ENCODE measurements around the gene PDZD8. TPM values are rescaled to one million over a fixed set of nuclear protein-coding genes. Genes with fewer than 3 reads are reported as not detected.

Gene PDZD8
- total RNA-seq, 1 donor from 2014 or later: 24.5 TPM

GRCh38 chr10:117266400-117266799 is 108.8 kb downstream of the PDZD8 start:
- no peak overlapping the region for H3K4me3 Mint-ChIP-seq
- intact Hi-C loops (cut with micrococcal nuclease): no loop called here
- DNase-seq (ENCODE audit: low spot score): no peak
- no peaks in the 10 kb centered on the region for H3K9me3 Mint-ChIP-seq
- H3K4me1 Mint-ChIP-seq (ENCODE audit: low read depth): no peaks in the 10 kb centered on the region
- peaks cover 3% of the 10 kb centered on the region for H3K27me3 Mint-ChIP-seq (ENCODE audit: insufficient read depth)
- no peaks in the 10 kb centered on the region for H3K36me3 Mint-ChIP-seq (ENCODE audit: low read depth)
- H3K27ac Mint-ChIP-seq: no peak overlapping the region

- Mint-ChIP-seq H3K4me3 (no peak overlapping the region), H3K27me3 (ENCODE audit: insufficient read depth) (peaks cover 4% of the 10 kb centered on the region)
- DNase-seq (ENCODE audit: low spot score): no peak
These were observed 110.5 kb downstream of the PDZD8 start for GRCh38 chr10:117264782-117265181.

GRCh38 chr10:117262903-117263293 is 112.3 kb downstream of the PDZD8 start:
- Mint-ChIP-seq H3K4me1 (ENCODE audit: low read depth) (peaks cover 16% of the 10 kb centered on the region), H3K36me3 (ENCODE audit: low read depth) (no peaks in the 10 kb centered on the region), H3K4me3 (no peak overlapping the region), H3K27ac (no peak overlapping the region), H3K9me3 (no peaks in the 10 kb centered on the region), H3K27me3 (ENCODE audit: insufficient read depth) (peaks cover 8% of the 10 kb centered on the region)
- intact Hi-C loops (cut with micrococcal nuclease): no loop called here
- no peak for DNase-seq (ENCODE audit: low spot score)

More at GRCh38 chr10:117264782-117265181, 110.5 kb downstream of the PDZD8 start:
- Mint-ChIP-seq H3K4me1 (ENCODE audit: low read depth) (peaks cover 8% of the 10 kb centered on the region), H3K9me3 (no peaks in the 10 kb centered on the region), H3K36me3 (ENCODE audit: low read depth) (no peaks in the 10 kb centered on the region), H3K27ac (no peak overlapping the region)
- intact Hi-C loops (cut with micrococcal nuclease): no loop called here

- peaks cover 8% of the 10 kb centered on the region for H3K27me3 Mint-ChIP-seq (ENCODE audit: insufficient read depth)
- no peak overlapping the region for H3K27ac Mint-ChIP-seq
- no peak overlapping the region for H3K4me3 Mint-ChIP-seq
- H3K36me3 Mint-ChIP-seq (ENCODE audit: low read depth): no peaks in the 10 kb centered on the region
- H3K4me1 Mint-ChIP-seq (ENCODE audit: low read depth): peaks cover 16% of the 10 kb centered on the region
- H3K9me3 Mint-ChIP-seq: no peaks in the 10 kb centered on the region
- DNase-seq (ENCODE audit: low spot score): no peak
- intact Hi-C loops (cut with micrococcal nuclease): no loop called here
These were observed 112.8 kb downstream of the PDZD8 start for GRCh38 chr10:117262291-117262902.

GRCh38 chr10:117261501-117261900 is 113.7 kb downstream of the PDZD8 start:
- Mint-ChIP-seq H3K9me3 (no peaks in the 10 kb centered on the region), H3K36me3 (ENCODE audit: low read depth) (no peaks in the 10 kb centered on the region), H3K4me1 (ENCODE audit: low read depth) (peaks cover 16% of the 10 kb centered on the region), H3K27me3 (ENCODE audit: insufficient read depth) (peaks cover 8% of the 10 kb centered on the region), H3K4me3 (no peak overlapping the region), H3K27ac (no peak overlapping the region)
- DNase-seq (ENCODE audit: low spot score): no peak
- intact Hi-C loops (cut with micrococcal nuclease): no loop called here

GRCh38 chr10:117260084-117260483 is 115.2 kb downstream of the PDZD8 start:
- Mint-ChIP-seq H3K4me1 (ENCODE audit: low read depth) (peaks cover 16% of the 10 kb centered on the region), H3K27ac (peak overlapping the region; percentile 57), H3K36me3 (ENCODE audit: low read depth) (no peaks in the 10 kb centered on the region), H3K27me3 (ENCODE audit: insufficient read depth) (peaks cover 8% of the 10 kb centered on the region), H3K4me3 (no peak overlapping the region), H3K9me3 (no peaks in the 10 kb centered on the region)
- intact Hi-C loops (cut with micrococcal nuclease): no loop called here
- no peak for DNase-seq (ENCODE audit: low spot score)

- Mint-ChIP-seq H3K27me3 (ENCODE audit: insufficient read depth) (peaks cover 8% of the 10 kb centered on the region), H3K36me3 (ENCODE audit: low read depth) (no peaks in the 10 kb centered on the region), H3K4me3 (no peak overlapping the region), H3K9me3 (no peaks in the 10 kb centered on the region), H3K4me1 (ENCODE audit: low read depth) (peaks cover 16% of the 10 kb centered on the region), H3K27ac (no peak overlapping the region)
- no peak for DNase-seq (ENCODE audit: low spot score)
- intact Hi-C loops (cut with micrococcal nuclease): no loop called here
These were observed 116.0 kb downstream of the PDZD8 start for GRCh38 chr10:117259279-117259678.

- no peak overlapping the region for H3K27ac Mint-ChIP-seq
- peaks cover 16% of the 10 kb centered on the region for H3K4me1 Mint-ChIP-seq (ENCODE audit: low read depth)
- H3K27me3 Mint-ChIP-seq (ENCODE audit: insufficient read depth): peaks cover 6% of the 10 kb centered on the region
- intact Hi-C loops (cut with micrococcal nuclease): no loop called here
- no peak overlapping the region for H3K4me3 Mint-ChIP-seq
- no peak for DNase-seq (ENCODE audit: low spot score)
- H3K36me3 Mint-ChIP-seq (ENCODE audit: low read depth): no peaks in the 10 kb centered on the region
- H3K9me3 Mint-ChIP-seq: no peaks in the 10 kb centered on the region
These were observed 117.5 kb downstream of the PDZD8 start for GRCh38 chr10:117257721-117258120.

GRCh38 chr10:117256910-117257309 is 118.3 kb downstream of the PDZD8 start:
- Mint-ChIP-seq H3K36me3 (ENCODE audit: low read depth) (no peaks in the 10 kb centered on the region), H3K27ac (no peak overlapping the region)
- intact Hi-C loops (cut with micrococcal nuclease): no loop called here

GRCh38 chr10:117255835-117256460 is 119.3 kb downstream of the PDZD8 start:
- Mint-ChIP-seq H3K27ac (no peak overlapping the region), H3K4me3 (no peak overlapping the region), H3K9me3 (no peaks in the 10 kb centered on the region), H3K4me1 (ENCODE audit: low read depth) (peaks cover 16% of the 10 kb centered on the region), H3K27me3 (ENCODE audit: insufficient read depth) (peaks cover 8% of the 10 kb centered on the region), H3K36me3 (ENCODE audit: low read depth) (no peaks in the 10 kb centered on the region)
- no peak for DNase-seq (ENCODE audit: low spot score)
- intact Hi-C loops (cut with micrococcal nuclease): no loop called here

More at GRCh38 chr10:117256910-117257309, 118.3 kb downstream of the PDZD8 start:
- no peak for DNase-seq (ENCODE audit: low spot score)
- Mint-ChIP-seq H3K9me3 (no peaks in the 10 kb centered on the region), H3K4me1 (ENCODE audit: low read depth) (peaks cover 16% of the 10 kb centered on the region), H3K4me3 (no peak overlapping the region), H3K27me3 (ENCODE audit: insufficient read depth) (peaks cover 5% of the 10 kb centered on the region)

GRCh38 chr10:117254774-117255735 is 120.2 kb downstream of the PDZD8 start:
- intact Hi-C loops (cut with micrococcal nuclease): no loop called here
- H3K27me3 Mint-ChIP-seq (ENCODE audit: insufficient read depth): peaks cover 11% of the 10 kb centered on the region
- H3K9me3 Mint-ChIP-seq: no peaks in the 10 kb centered on the region
- H3K4me1 Mint-ChIP-seq (ENCODE audit: low read depth): peaks cover 12% of the 10 kb centered on the region
- H3K27ac Mint-ChIP-seq: no peak overlapping the region
- no peak for DNase-seq (ENCODE audit: low spot score)
- no peaks in the 10 kb centered on the region for H3K36me3 Mint-ChIP-seq (ENCODE audit: low read depth)
- H3K4me3 Mint-ChIP-seq: no peak overlapping the region

- intact Hi-C loops (cut with micrococcal nuclease): no loop called here
- no peak for DNase-seq (ENCODE audit: low spot score)
- Mint-ChIP-seq H3K4me3 (no peak overlapping the region), H3K36me3 (ENCODE audit: low read depth) (no peaks in the 10 kb centered on the region), H3K9me3 (no peaks in the 10 kb centered on the region), H3K27me3 (ENCODE audit: insufficient read depth) (peaks cover 10% of the 10 kb centered on the region), H3K27ac (no peak overlapping the region), H3K4me1 (ENCODE audit: low read depth) (peaks cover 4% of the 10 kb centered on the region)
These were observed 120.9 kb downstream of the PDZD8 start for GRCh38 chr10:117254338-117254737.

- H3K27me3 Mint-ChIP-seq (ENCODE audit: insufficient read depth): peaks cover 11% of the 10 kb centered on the region
- intact Hi-C loops (cut with micrococcal nuclease): no loop called here
- no peak overlapping the region for H3K4me3 Mint-ChIP-seq
- no peak for DNase-seq (ENCODE audit: low spot score)
- no peak overlapping the region for H3K27ac Mint-ChIP-seq
- no peaks in the 10 kb centered on the region for H3K36me3 Mint-ChIP-seq (ENCODE audit: low read depth)
- H3K4me1 Mint-ChIP-seq (ENCODE audit: low read depth): peaks cover under 1% of the 10 kb centered on the region
- H3K9me3 Mint-ChIP-seq: no peaks in the 10 kb centered on the region
These were observed 121.3 kb downstream of the PDZD8 start for GRCh38 chr10:117253908-117254307.
